ENCODE data around the gene FAM47E. TPM values are rescaled to one million over a fixed set of nuclear protein-coding genes. Genes with fewer than 3 reads are reported as not detected.
A peak's percentile ranks its signal among the peaks of the same experiment; 100 is the strongest.

Gene FAM47E
- total and polyA plus RNA-seq, 2 of the 13 experiments (the other 11 are each of a cell fraction or from before 2014, with no cell fraction given): 0.33 to 0.66 TPM

- TF ChIP-seq, protein P1, sequence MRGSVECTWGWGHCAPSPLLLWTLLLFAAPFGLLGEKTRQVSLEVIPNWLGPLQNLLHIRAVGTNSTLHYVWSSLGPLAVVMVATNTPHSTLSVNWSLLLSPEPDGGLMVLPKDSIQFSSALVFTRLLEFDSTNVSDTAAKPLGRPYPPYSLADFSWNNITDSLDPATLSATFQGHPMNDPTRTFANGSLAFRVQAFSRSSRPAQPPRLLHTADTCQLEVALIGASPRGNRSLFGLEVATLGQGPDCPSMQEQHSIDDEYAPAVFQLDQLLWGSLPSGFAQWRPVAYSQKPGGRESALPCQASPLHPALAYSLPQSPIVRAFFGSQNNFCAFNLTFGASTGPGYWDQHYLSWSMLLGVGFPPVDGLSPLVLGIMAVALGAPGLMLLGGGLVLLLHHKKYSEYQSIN (CRISPR knock-in tag; IDR thresholded peaks at IDR 0.05; ENCODE audit: borderline replicate concordance): no peak
- TF ChIP-seq RFX5 (IDR thresholded peaks at IDR 0.05; ENCODE audit: low read depth, low read length) (no peak), SALL2 (CRISPR knock-in tag; IDR thresholded peaks at IDR 0.05) (peak; percentile 77), NCOA1 (CRISPR knock-in tag; IDR thresholded peaks at IDR 0.05) (0 out of 2 replicates have a peak, but pooled peaks have one; percentile 3), MLXIP (CRISPR knock-in tag; IDR thresholded peaks at IDR 0.05; ENCODE audit: borderline replicate concordance) (0 out of 2 replicates have a peak, but pooled peaks have one; percentile 48), TSC22D2 (CRISPR knock-in tag; IDR thresholded peaks at IDR 0.05; ENCODE audit: borderline replicate concordance) (peak; percentile 71; the same call in 1 of the 2 replicates), MYPOP (CRISPR knock-in tag; IDR thresholded peaks at IDR 0.05) (peak; percentile 81; the same call in 1 of the 2 replicates), KDM1A (CRISPR knock-in tag; IDR thresholded peaks at IDR 0.05) (no peak), MXD4 (CRISPR knock-in tag; IDR thresholded peaks at IDR 0.05) (peak; percentile 90), IKZF1 (IDR thresholded peaks at IDR 0.05) (no peak), GTF3A (CRISPR knock-in tag; conservative IDR thresholded peaks at IDR 0.05) (0 out of 2 replicates have a peak, but pooled peaks have one; percentile 42), ZNF3 (CRISPR knock-in tag; IDR thresholded peaks at IDR 0.05) (no peak), THAP9 (CRISPR knock-in tag; IDR thresholded peaks at IDR 0.05; ENCODE audit: borderline replicate concordance) (peak; percentile 67), ZNF343 (CRISPR knock-in tag; IDR thresholded peaks at IDR 0.05) (0 out of 2 replicates have a peak, but pooled peaks have one; percentile 44)
- TF ChIP-seq, protein P2, sequence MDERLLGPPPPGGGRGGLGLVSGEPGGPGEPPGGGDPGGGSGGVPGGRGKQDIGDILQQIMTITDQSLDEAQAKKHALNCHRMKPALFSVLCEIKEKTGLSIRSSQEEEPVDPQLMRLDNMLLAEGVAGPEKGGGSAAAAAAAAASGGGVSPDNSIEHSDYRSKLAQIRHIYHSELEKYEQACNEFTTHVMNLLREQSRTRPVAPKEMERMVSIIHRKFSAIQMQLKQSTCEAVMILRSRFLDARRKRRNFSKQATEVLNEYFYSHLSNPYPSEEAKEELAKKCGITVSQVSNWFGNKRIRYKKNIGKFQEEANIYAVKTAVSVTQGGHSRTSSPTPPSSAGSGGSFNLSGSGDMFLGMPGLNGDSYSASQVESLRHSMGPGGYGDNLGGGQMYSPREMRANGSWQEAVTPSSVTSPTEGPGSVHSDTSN (CRISPR knock-in tag; IDR thresholded peaks at IDR 0.05): no peak
Observed at GRCh38 chr4:76305971-76306881, 54.7 kb downstream of the FAM47E start, which contains the start of gene STBD1 (continued).
